HepG2 (cell line): ENCODE measurements around the gene GAL3ST2. TPM values are rescaled to one million over a fixed set of nuclear protein-coding genes. Genes with fewer than 3 reads are reported as not detected.

Experiments
- DBP ChIP-seq: sonication (generic); formaldehyde crosslinking; IDR thresholded peaks from 2 replicates; pipeline ENCODE4 v1.4.0; 2020; ENCODE audit warnings: missing genetic modification reagents; ENCODE audit errors: not compliant biosample characterization
- DMTF1 ChIP-seq: sonication (generic); formaldehyde crosslinking; IDR thresholded peaks from 2 replicates; pipeline ENCODE4 v1.4.0; 2020; ENCODE audit warnings: mild to moderate bottlenecking, missing genetic modification reagents
- ELF3 ChIP-seq: IDR thresholded peaks from 2 replicates; pipeline ENCODE4 v1.6.1; 2016; ENCODE audit warnings: missing genetic modification reagents, missing compliant biosample characterization
- FIP1L1 ChIP-seq: fragments of 200-400 bp; formaldehyde crosslinking; IDR thresholded peaks from 2 replicates; pipeline ENCODE4 v1.6.1; 2018; ENCODE audit warnings: low read depth, mild to moderate bottlenecking, low read length, moderate library complexity, borderline replicate concordance; ENCODE audit not compliant: insufficient read depth
- FUBP1 ChIP-seq: sonication (generic); formaldehyde crosslinking; IDR thresholded peaks from 2 replicates; pipeline ENCODE4 v1.5.1; 2020; ENCODE audit warnings: missing genetic modification reagents, mild to moderate bottlenecking, borderline replicate concordance
- HMGXB3 ChIP-seq: sonication (generic); formaldehyde crosslinking; IDR thresholded peaks from 2 replicates; pipeline ENCODE4 v1.4.0; 2020; ENCODE audit warnings: missing genetic modification reagents, borderline replicate concordance
- NAIF1 ChIP-seq: sonication (generic); formaldehyde crosslinking; IDR thresholded peaks from 2 replicates; pipeline ENCODE4 v1.5.0; 2020; ENCODE audit warnings: mild to moderate bottlenecking, missing genetic modification reagents, borderline replicate concordance
- NCOR1 ChIP-seq: fragments of 200-600 bp; sonication (generic); IDR thresholded peaks from 2 replicates; pipeline ENCODE4 v1.7.0; 2017; ENCODE audit warnings: antibody characterized with exemption, low read length, borderline replicate concordance
- PREB ChIP-seq: sonication (generic); formaldehyde crosslinking; IDR thresholded peaks from 2 replicates; pipeline ENCODE4 v1.4.0; 2020; ENCODE audit warnings: missing genetic modification reagents
- RXRB ChIP-seq: IDR thresholded peaks from 2 replicates; pipeline ENCODE4 v1.6.1; 2016; ENCODE audit warnings: borderline replicate concordance, missing genetic modification reagents, missing compliant biosample characterization
- ZMYM2 ChIP-seq: sonication (generic); formaldehyde crosslinking; IDR thresholded peaks from 2 replicates; pipeline ENCODE4 v1.8.0; 2022; ENCODE audit warnings: mild to moderate bottlenecking, missing genetic modification reagents
- ZNF143 ChIP-seq: sonication (generic); formaldehyde crosslinking; IDR thresholded peaks from 2 replicates; pipeline ENCODE4 v1.4.0; 2020; ENCODE audit warnings: missing genetic modification reagents
- ZNF20 ChIP-seq: sonication (generic); formaldehyde crosslinking; IDR thresholded peaks from 2 replicates; pipeline ENCODE4 v1.4.0; 2020; ENCODE audit warnings: mild to moderate bottlenecking, moderate library complexity, missing genetic modification reagents
- ZNF24 ChIP-seq: fragments of 450-650 bp; IDR thresholded peaks from 2 replicates; pipeline ENCODE4 v1.6.1; 2017; ENCODE audit warnings: antibody characterized with exemption, mild to moderate bottlenecking
- ZNF550 ChIP-seq: sonication (generic); formaldehyde crosslinking; IDR thresholded peaks from 2 replicates; pipeline ENCODE4 v1.4.0; 2020; ENCODE audit warnings: mild to moderate bottlenecking, missing genetic modification reagents, borderline replicate concordance
- ZNF576 ChIP-seq: sonication (generic); formaldehyde crosslinking; IDR thresholded peaks from 2 replicates; pipeline ENCODE4 v1.4.0; 2020; ENCODE audit warnings: mild to moderate bottlenecking, missing genetic modification reagents
- ZNF75D ChIP-seq: sonication (generic); formaldehyde crosslinking; IDR thresholded peaks from 2 replicates; pipeline ENCODE4 v1.8.1; 2023; ENCODE audit warnings: missing genetic modification reagents, mild to moderate bottlenecking, borderline replicate concordance
- polyA plus RNA-seq, 8 experiments: library from polyadenylated mRNA; depleted of rRNA in 3 of 8; stranded (reverse) in 7 of 8; unstranded in 1 of 8; fragments of >200 nt; fragmentation: Illumina TruSeq in 4 of 8; extraction: Trizol in 4 of 8; gene quantifications; 2 replicates each; pipeline versions ENCODE4 v1.2.1 to v1.2.3, GENCODE V29; 2011 to 2016; ENCODE audit warnings: low read depth in 4 of 8, missing spikeins in 1 of 8, mixed read lengths in 1 of 8; ENCODE audit not compliant: insufficient read depth in 1 of 8
- total RNA-seq, 5 experiments: library from RNA; depleted of rRNA; stranded (reverse); fragments of >200 nt; fragmentation: Illumina TruSeq; extraction: Trizol; gene quantifications; 2 replicates each; pipeline ENCODE4 v1.2.3, GENCODE V29; 2016; ENCODE audit warnings: low read depth in 1 of 5

Gene GAL3ST2
- total and polyA plus RNA-seq, 2 of the 13 experiments (the other 11 are each of a cell fraction or from before 2014, with no cell fraction given): 0.17 to 0.20 TPM

GRCh38 chr2:241770185-241770935 lies 6.3 kb upstream of the GAL3ST2 start (continued):
- peak; percentile 89 for TF ChIP-seq HMGXB3 (CRISPR knock-in tag)
- TF ChIP-seq NCOR1: peak; percentile 79; the same call in 1 of the 2 replicates
- TF ChIP-seq ZNF550 (CRISPR knock-in tag): no peak
- TF ChIP-seq DMTF1 (CRISPR knock-in tag): no peak
- peak; percentile 77; the same call in 1 of the 2 replicates for TF ChIP-seq NAIF1 (CRISPR knock-in tag)
- TF ChIP-seq FIP1L1: peak; percentile 80; the same call in 1 of the 2 replicates
- TF ChIP-seq ZNF24: peak; percentile 81
- TF ChIP-seq RXRB (CRISPR knock-in tag): peak; percentile 88
- peak; percentile 39 for TF ChIP-seq ZNF143 (CRISPR knock-in tag)
- no peak for TF ChIP-seq ZNF75D (CRISPR knock-in tag)
- TF ChIP-seq ELF3 (CRISPR knock-in tag): peak; percentile 94
- peak; percentile 89 for TF ChIP-seq ZMYM2 (CRISPR knock-in tag)
- TF ChIP-seq DBP (CRISPR knock-in tag): peak; percentile 27
- TF ChIP-seq ZNF576: 0 out of 2 replicates have a peak, but pooled peaks have one; percentile 17
- TF ChIP-seq PREB (CRISPR knock-in tag): no peak
- TF ChIP-seq ZNF20: no peak
- TF ChIP-seq FUBP1: peak; percentile 61; the same call in 1 of the 2 replicates
